NB4 (cell line): ENCODE measurements around the gene DLG5.

Experiments
- CTCF ChIP-seq: IDR thresholded peaks from one replicate; pipeline ENCODE4 v1.5.1; 2012; ENCODE audit warnings: low read depth, low read length
- POLR2A ChIP-seq: IDR thresholded peaks from 2 replicates; pipeline ENCODE4 v1.6.1; 2011; ENCODE audit warnings: mild to moderate bottlenecking; ENCODE audit not compliant: insufficient read length; ENCODE audit errors: extremely low read depth

GRCh38 chr10:77859200-77859864 is 67.2 kb downstream of the DLG5 start:
- TF ChIP-seq CTCF, result no peak
- TF ChIP-seq POLR2A, result no peak
